ENCODE results near the gene TMEM11. TPM values are rescaled to one million over a fixed set of nuclear protein-coding genes. Genes with fewer than 3 reads are reported as not detected.

TMEM11 gene
- total and polyA plus RNA-seq, 4 donors: 9.3 to 20.8 (median 11.6) TPM

DNA sequence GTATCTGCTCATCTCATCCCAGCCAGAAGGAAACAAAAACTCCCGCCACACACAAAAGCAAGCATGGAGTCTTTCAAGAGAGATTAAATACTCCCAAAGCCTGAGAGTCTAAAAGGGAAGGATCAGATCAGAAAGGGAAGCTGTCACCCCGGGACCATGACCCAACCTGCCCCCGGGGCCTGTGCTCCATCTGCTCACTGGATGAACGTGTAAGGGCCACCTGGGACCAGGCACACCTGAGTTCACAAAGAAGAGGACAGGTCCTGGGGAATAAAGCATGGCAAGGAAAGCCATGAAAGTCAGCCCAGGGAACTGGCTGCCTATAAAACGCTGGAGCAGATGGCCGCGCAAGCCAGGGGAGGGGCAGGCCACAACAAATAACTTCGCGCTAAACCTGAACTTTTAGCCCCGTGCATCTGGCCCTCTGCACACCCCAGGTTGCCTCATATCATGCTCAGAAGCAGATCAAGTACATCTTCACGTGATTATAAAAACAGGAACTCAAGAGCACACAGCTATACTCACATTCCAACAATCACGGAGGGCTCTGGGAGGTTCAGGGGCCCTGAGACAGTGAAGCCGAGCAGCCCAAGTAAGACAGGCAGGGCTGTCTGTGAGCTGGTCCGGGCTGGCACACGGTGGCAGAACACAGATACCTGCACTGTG is 3.4 kb downstream of the TMEM11 start:
- H3K9ac ChIP-seq (ENCODE audit: low read depth in 1 of 2, low read length in 2 of 2): no peak overlapping the region

More for the DNA sequence above, 3.4 kb downstream of the TMEM11 start:
- Histone ChIP-seq H3K27me3 (ENCODE audit: control insufficient read depth in 4 of 4, insufficient read depth in 4 of 4, low read length in 3 of 4) (no peaks in the 10 kb centered on the region), H3K27ac (ENCODE audit: low read depth in 1 of 2, low read length in 2 of 2) (no peak overlapping the region), H3K4me1 (ENCODE audit: control insufficient read depth in 4 of 4, insufficient read depth in 4 of 4, low read length in 3 of 4) (peaks cover 9 to 41% (median 27%) of the 10 kb centered on the region in 4 donors), H3K4me3 (ENCODE audit: low read depth in 1 of 3, low read length in 3 of 3) (no peak overlapping the region), H3K36me3 (ENCODE audit: control insufficient read depth in 4 of 4, insufficient read depth in 3 of 4, low read depth in 1 of 4, low read length in 3 of 4) (peaks cover 2 to 7% (median 4%) of the 10 kb centered on the region in 4 donors), H3K9me3 (ENCODE audit: control insufficient read depth in 4 of 4, low read length in 3 of 4) (no peaks in the 10 kb centered on the region)
- DNase-seq (ENCODE audit: low spot score): no peak
- WGBS: 75% methylated on average over 15 of the region's 15 CpGs
- TF ChIP-seq HNF4A (conservative IDR thresholded peaks at IDR 0.05): no peak
- no peak for TF ChIP-seq TAF1 (conservative IDR thresholded peaks at IDR 0.05)
- TF ChIP-seq YY1 (IDR thresholded peaks at IDR 0.05): no peak
- no peak for TF ChIP-seq EGR1 (IDR thresholded peaks at IDR 0.05; ENCODE audit: low read depth in 2 of 2)
- TF ChIP-seq NR2F2 (IDR thresholded peaks at IDR 0.05): no peak
- TF ChIP-seq SP1 (IDR thresholded peaks at IDR 0.05): no peak
- TF ChIP-seq RXRA (IDR thresholded peaks at IDR 0.05): no peak
- TF ChIP-seq GABPA (IDR thresholded peaks at IDR 0.05 in 1 of 2, conservative IDR thresholded peaks at IDR 0.05 in 1 of 2): no peak
- TF ChIP-seq HNF4G (IDR thresholded peaks at IDR 0.05): no peak
- TF ChIP-seq FOXA2 (IDR thresholded peaks at IDR 0.05): no peak
- TF ChIP-seq, protein P1, sequence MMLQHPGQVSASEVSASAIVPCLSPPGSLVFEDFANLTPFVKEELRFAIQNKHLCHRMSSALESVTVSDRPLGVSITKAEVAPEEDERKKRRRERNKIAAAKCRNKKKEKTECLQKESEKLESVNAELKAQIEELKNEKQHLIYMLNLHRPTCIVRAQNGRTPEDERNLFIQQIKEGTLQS (IDR thresholded peaks at IDR 0.05): no peak
- TF ChIP-seq FOXA1 (IDR thresholded peaks at IDR 0.05): no peak
- TF ChIP-seq, protein P2, sequence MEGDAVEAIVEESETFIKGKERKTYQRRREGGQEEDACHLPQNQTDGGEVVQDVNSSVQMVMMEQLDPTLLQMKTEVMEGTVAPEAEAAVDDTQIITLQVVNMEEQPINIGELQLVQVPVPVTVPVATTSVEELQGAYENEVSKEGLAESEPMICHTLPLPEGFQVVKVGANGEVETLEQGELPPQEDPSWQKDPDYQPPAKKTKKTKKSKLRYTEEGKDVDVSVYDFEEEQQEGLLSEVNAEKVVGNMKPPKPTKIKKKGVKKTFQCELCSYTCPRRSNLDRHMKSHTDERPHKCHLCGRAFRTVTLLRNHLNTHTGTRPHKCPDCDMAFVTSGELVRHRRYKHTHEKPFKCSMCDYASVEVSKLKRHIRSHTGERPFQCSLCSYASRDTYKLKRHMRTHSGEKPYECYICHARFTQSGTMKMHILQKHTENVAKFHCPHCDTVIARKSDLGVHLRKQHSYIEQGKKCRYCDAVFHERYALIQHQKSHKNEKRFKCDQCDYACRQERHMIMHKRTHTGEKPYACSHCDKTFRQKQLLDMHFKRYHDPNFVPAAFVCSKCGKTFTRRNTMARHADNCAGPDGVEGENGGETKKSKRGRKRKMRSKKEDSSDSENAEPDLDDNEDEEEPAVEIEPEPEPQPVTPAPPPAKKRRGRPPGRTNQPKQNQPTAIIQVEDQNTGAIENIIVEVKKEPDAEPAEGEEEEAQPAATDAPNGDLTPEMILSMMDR (IDR thresholded peaks at IDR 0.05; ENCODE audit: low read depth, low read length, missing input control): no peak
- TF ChIP-seq, protein P3, sequence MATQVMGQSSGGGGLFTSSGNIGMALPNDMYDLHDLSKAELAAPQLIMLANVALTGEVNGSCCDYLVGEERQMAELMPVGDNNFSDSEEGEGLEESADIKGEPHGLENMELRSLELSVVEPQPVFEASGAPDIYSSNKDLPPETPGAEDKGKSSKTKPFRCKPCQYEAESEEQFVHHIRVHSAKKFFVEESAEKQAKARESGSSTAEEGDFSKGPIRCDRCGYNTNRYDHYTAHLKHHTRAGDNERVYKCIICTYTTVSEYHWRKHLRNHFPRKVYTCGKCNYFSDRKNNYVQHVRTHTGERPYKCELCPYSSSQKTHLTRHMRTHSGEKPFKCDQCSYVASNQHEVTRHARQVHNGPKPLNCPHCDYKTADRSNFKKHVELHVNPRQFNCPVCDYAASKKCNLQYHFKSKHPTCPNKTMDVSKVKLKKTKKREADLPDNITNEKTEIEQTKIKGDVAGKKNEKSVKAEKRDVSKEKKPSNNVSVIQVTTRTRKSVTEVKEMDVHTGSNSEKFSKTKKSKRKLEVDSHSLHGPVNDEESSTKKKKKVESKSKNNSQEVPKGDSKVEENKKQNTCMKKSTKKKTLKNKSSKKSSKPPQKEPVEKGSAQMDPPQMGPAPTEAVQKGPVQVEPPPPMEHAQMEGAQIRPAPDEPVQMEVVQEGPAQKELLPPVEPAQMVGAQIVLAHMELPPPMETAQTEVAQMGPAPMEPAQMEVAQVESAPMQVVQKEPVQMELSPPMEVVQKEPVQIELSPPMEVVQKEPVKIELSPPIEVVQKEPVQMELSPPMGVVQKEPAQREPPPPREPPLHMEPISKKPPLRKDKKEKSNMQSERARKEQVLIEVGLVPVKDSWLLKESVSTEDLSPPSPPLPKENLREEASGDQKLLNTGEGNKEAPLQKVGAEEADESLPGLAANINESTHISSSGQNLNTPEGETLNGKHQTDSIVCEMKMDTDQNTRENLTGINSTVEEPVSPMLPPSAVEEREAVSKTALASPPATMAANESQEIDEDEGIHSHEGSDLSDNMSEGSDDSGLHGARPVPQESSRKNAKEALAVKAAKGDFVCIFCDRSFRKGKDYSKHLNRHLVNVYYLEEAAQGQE (IDR thresholded peaks at IDR 0.05): no peak
- TF ChIP-seq RAD21 (IDR thresholded peaks at IDR 0.05): no peak
- TF ChIP-seq JUND (IDR thresholded peaks at IDR 0.05): no peak
- TF ChIP-seq, protein P4, sequence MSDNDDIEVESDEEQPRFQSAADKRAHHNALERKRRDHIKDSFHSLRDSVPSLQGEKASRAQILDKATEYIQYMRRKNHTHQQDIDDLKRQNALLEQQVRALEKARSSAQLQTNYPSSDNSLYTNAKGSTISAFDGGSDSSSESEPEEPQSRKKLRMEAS (IDR thresholded peaks at IDR 0.05): no peak
- TF ChIP-seq, protein P5, sequence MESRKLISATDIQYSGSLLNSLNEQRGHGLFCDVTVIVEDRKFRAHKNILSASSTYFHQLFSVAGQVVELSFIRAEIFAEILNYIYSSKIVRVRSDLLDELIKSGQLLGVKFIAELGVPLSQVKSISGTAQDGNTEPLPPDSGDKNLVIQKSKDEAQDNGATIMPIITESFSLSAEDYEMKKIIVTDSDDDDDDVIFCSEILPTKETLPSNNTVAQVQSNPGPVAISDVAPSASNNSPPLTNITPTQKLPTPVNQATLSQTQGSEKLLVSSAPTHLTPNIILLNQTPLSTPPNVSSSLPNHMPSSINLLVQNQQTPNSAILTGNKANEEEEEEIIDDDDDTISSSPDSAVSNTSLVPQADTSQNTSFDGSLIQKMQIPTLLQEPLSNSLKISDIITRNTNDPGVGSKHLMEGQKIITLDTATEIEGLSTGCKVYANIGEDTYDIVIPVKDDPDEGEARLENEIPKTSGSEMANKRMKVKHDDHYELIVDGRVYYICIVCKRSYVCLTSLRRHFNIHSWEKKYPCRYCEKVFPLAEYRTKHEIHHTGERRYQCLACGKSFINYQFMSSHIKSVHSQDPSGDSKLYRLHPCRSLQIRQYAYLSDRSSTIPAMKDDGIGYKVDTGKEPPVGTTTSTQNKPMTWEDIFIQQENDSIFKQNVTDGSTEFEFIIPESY (IDR thresholded peaks at IDR 0.05): no peak

Data from liver (tissue), 9 donors.